ENCODE data around the gene CATSPER3.

- TF ChIP-seq BCLAF1 (IDR thresholded peaks at IDR 0.05) (no peak), ZNF318 (CRISPR knock-in tag; IDR thresholded peaks at IDR 0.05) (no peak), ZNF577 (CRISPR knock-in tag; IDR thresholded peaks at IDR 0.05; ENCODE audit: borderline replicate concordance, low read depth) (no peak), THAP9 (CRISPR knock-in tag; IDR thresholded peaks at IDR 0.05; ENCODE audit: borderline replicate concordance) (no peak), MAFF (IDR thresholded peaks at IDR 0.05; ENCODE audit: low read depth, low read length) (no peak), CTCF (CRISPR knock-in tag; IDR thresholded peaks at IDR 0.05) (no peak), ZNF333 (CRISPR knock-in tag; IDR thresholded peaks at IDR 0.05; ENCODE audit: borderline replicate concordance) (no peak), ZNF740 (CRISPR knock-in tag; IDR thresholded peaks at IDR 0.05) (no peak)
Measured at GRCh38 chr5:135040034-135040332, 72.3 kb downstream of the CATSPER3 start.
